ENCODE measurements around the gene PRR11.
"Not testable (repeated sequence)": the region's sequence is repeated elsewhere in the genome, so short reads cannot be mapped to it uniquely, and the experiment has no call there.

The PRR11 gene

DNA sequence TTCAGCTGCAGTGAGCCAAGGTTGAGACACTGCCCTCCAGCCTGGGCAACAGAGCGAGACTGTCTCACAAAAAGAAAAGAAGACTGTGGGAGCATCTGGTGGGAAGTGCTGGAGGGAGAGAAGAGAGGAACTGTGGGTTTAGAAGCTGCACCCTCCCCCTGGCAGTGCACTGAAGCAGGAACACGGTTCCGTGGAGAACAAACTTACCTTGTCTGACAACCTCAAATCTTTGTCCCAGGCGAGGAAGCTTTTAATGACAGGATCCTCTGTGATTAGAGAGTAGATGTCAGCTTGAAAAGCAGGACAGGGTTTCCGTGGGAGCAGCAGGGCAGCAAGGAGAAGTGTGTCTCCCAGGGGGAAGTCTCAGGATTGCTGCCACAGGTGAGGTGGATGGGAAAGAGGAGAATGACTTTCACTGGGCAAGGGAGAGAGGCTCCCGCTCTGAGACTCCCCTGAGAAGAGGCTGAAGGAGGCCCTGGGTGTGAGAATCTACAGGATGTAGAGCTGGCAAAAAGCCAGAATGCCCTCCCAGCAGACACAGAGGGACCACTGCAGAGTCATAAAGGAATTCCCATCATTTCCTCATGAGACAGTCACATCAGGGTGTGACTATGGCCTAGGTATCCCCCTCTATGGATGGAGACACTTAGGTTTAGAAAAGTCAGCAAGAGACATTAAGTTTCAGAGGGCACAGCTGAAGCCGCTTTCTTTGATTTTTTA, 22.9 kb downstream of the PRR11 start:
- H3K4me1 ChIP-seq (ENCODE audit: insufficient read depth, low read length, poor library complexity, severe bottlenecking): no peaks in the 10 kb centered on the region
- no peaks in the 10 kb centered on the region for H3K27me3 ChIP-seq (ENCODE audit: insufficient read depth, low read length, poor library complexity, severe bottlenecking)
- H3K4me2 ChIP-seq (ENCODE audit: low read depth, low read length, poor library complexity, severe bottlenecking): no peak overlapping the region
- no peak overlapping the region for H3K9ac ChIP-seq (ENCODE audit: low read depth, low read length, poor library complexity, severe bottlenecking)
- H3K4me3 ChIP-seq (ENCODE audit: low read length, poor library complexity, severe bottlenecking): no peak overlapping the region
- H4K20me1 ChIP-seq (ENCODE audit: insufficient read depth, low read length, poor library complexity, severe bottlenecking): no peaks in the 10 kb centered on the region
- H3F3A ChIP-seq (ENCODE audit: low read depth): no peaks in the 10 kb centered on the region
- H3K9me2 ChIP-seq (replicated peaks; ENCODE audit: low read depth, low read length): no peaks in the 10 kb centered on the region
- H3K79me2 ChIP-seq (ENCODE audit: insufficient read depth, low read length): peaks cover 40% of the 10 kb centered on the region
- no peak overlapping the region for H2AFZ ChIP-seq (ENCODE audit: low read length)
- TF ChIP-seq, protein P1, sequence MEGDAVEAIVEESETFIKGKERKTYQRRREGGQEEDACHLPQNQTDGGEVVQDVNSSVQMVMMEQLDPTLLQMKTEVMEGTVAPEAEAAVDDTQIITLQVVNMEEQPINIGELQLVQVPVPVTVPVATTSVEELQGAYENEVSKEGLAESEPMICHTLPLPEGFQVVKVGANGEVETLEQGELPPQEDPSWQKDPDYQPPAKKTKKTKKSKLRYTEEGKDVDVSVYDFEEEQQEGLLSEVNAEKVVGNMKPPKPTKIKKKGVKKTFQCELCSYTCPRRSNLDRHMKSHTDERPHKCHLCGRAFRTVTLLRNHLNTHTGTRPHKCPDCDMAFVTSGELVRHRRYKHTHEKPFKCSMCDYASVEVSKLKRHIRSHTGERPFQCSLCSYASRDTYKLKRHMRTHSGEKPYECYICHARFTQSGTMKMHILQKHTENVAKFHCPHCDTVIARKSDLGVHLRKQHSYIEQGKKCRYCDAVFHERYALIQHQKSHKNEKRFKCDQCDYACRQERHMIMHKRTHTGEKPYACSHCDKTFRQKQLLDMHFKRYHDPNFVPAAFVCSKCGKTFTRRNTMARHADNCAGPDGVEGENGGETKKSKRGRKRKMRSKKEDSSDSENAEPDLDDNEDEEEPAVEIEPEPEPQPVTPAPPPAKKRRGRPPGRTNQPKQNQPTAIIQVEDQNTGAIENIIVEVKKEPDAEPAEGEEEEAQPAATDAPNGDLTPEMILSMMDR (conservative IDR thresholded peaks at IDR 0.05; ENCODE audit: low read length): no peak
- no peak for TF ChIP-seq EZH2phosphoT487 (IDR thresholded peaks at IDR 0.05; ENCODE audit: borderline replicate concordance)
- no peaks in the 10 kb centered on the region for H3K9me3 ChIP-seq (ENCODE audit: insufficient read depth, low read depth, low read length)
- peaks cover 55% of the 10 kb centered on the region; the same call in 1 of the 2 replicates for H3K36me3 ChIP-seq (ENCODE audit: insufficient read depth, low read length)

GRCh38 chr17:59179601-59180000, 24.1 kb downstream of the PRR11 start:
- H3K79me2 ChIP-seq (ENCODE audit: insufficient read depth, low read length): peaks cover 34% of the 10 kb centered on the region
- not testable (repeated sequence) for H2AFZ ChIP-seq (ENCODE audit: low read length); H4K20me1 ChIP-seq (ENCODE audit: insufficient read depth, low read length, poor library complexity, severe bottlenecking); H3K9ac ChIP-seq (ENCODE audit: low read depth, low read length, poor library complexity, severe bottlenecking); H3K9me2 ChIP-seq (replicated peaks; ENCODE audit: low read depth, low read length); H3K4me2 ChIP-seq (ENCODE audit: low read depth, low read length, poor library complexity, severe bottlenecking); H3K27me3 ChIP-seq (ENCODE audit: insufficient read depth, low read length, poor library complexity, severe bottlenecking); H3F3A ChIP-seq (ENCODE audit: low read depth); H3K4me1 ChIP-seq (ENCODE audit: insufficient read depth, low read length, poor library complexity, severe bottlenecking); H3K4me3 ChIP-seq (ENCODE audit: low read length, poor library complexity, severe bottlenecking); H3K9me3 ChIP-seq (ENCODE audit: insufficient read depth, low read depth, low read length)
- H3K36me3 ChIP-seq (ENCODE audit: insufficient read depth, low read length): peaks cover 50% of the 10 kb centered on the region; the same call in 1 of the 2 replicates

DNA sequence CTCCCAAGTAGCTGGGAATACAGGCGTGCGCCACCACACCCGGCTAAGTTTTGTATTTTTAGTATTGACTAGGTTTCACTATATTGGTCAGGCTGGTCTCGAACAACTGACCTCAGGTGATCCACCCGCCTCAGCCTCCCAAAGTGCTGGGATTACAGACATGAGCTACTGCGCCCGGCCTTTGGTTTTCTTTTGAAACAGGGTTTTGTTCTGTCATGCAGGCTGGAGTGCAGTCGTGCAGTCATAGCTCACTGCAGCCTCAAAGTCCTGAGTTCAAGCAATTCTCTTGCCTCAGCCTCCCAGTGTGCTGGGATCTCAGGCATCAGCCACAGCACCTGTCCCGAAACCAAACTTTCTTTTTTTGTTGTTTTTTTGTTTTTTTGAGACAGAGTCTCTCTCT, 25.1 kb downstream of the PRR11 start:
- no peaks in the 10 kb centered on the region for H4K20me1 ChIP-seq (ENCODE audit: insufficient read depth, low read length, poor library complexity, severe bottlenecking)
- H3K9ac ChIP-seq (ENCODE audit: low read depth, low read length, poor library complexity, severe bottlenecking): no peak overlapping the region
- H3K27me3 ChIP-seq (ENCODE audit: insufficient read depth, low read length, poor library complexity, severe bottlenecking): no peaks in the 10 kb centered on the region
- H3F3A ChIP-seq (ENCODE audit: low read depth): no peaks in the 10 kb centered on the region
- no peaks in the 10 kb centered on the region for H3K9me3 ChIP-seq (ENCODE audit: insufficient read depth, low read depth, low read length)
- TF ChIP-seq, protein P1 (conservative IDR thresholded peaks at IDR 0.05; ENCODE audit: low read length): no peak
- TF ChIP-seq EZH2phosphoT487 (IDR thresholded peaks at IDR 0.05; ENCODE audit: borderline replicate concordance): no peak
- H3K4me1 ChIP-seq (ENCODE audit: insufficient read depth, low read length, poor library complexity, severe bottlenecking): no peaks in the 10 kb centered on the region
- H2AFZ ChIP-seq (ENCODE audit: low read length): no peak overlapping the region
- H3K36me3 ChIP-seq (ENCODE audit: insufficient read depth, low read length): peaks cover 51% of the 10 kb centered on the region; the same call in 1 of the 2 replicates
- no peak overlapping the region for H3K4me3 ChIP-seq (ENCODE audit: low read length, poor library complexity, severe bottlenecking)
- H3K79me2 ChIP-seq (ENCODE audit: insufficient read depth, low read length): peaks cover 24% of the 10 kb centered on the region; the same call in 1 of the 2 replicates
- H3K9me2 ChIP-seq (replicated peaks; ENCODE audit: low read depth, low read length): no peaks in the 10 kb centered on the region
- no peak overlapping the region for H3K4me2 ChIP-seq (ENCODE audit: low read depth, low read length, poor library complexity, severe bottlenecking)

- Histone ChIP-seq H3F3A (ENCODE audit: low read depth) (no peaks in the 10 kb centered on the region), H3K36me3 (ENCODE audit: insufficient read depth, low read length) (peaks cover 59% of the 10 kb centered on the region; the same call in 1 of the 2 replicates), H3K4me2 (ENCODE audit: low read depth, low read length, poor library complexity, severe bottlenecking) (no peak overlapping the region), H3K4me1 (ENCODE audit: insufficient read depth, low read length, poor library complexity, severe bottlenecking) (no peaks in the 10 kb centered on the region), H3K9ac (ENCODE audit: low read depth, low read length, poor library complexity, severe bottlenecking) (no peak overlapping the region), H2AFZ (ENCODE audit: low read length) (no peak overlapping the region), H3K9me3 (ENCODE audit: insufficient read depth, low read depth, low read length) (no peaks in the 10 kb centered on the region), H3K27me3 (ENCODE audit: insufficient read depth, low read length, poor library complexity, severe bottlenecking) (no peaks in the 10 kb centered on the region), H3K4me3 (ENCODE audit: low read length, poor library complexity, severe bottlenecking) (no peak overlapping the region), H3K9me2 (replicated peaks; ENCODE audit: low read depth, low read length) (no peaks in the 10 kb centered on the region), H3K79me2 (ENCODE audit: insufficient read depth, low read length) (peaks cover 17% of the 10 kb centered on the region; the same call in 1 of the 2 replicates), H4K20me1 (ENCODE audit: insufficient read depth, low read length, poor library complexity, severe bottlenecking) (no peaks in the 10 kb centered on the region)
- TF ChIP-seq, protein P1 (conservative IDR thresholded peaks at IDR 0.05; ENCODE audit: low read length): no peak
- no peak for TF ChIP-seq EZH2phosphoT487 (IDR thresholded peaks at IDR 0.05; ENCODE audit: borderline replicate concordance)
Observed at GRCh38 chr17:59181481-59181880, 25.9 kb downstream of the PRR11 start.

All from Loucy (cell line).